NCI-H2227 (cell line): ENCODE measurements around the gene CSAD.
"Not testable (repeated sequence)": the region's sequence is repeated elsewhere in the genome, so short reads cannot be mapped to it uniquely, and the experiment has no call there.

Source experiments
- DNase-seq: peaks from one replicate; lab custom pipeline; 2025; ENCODE audit not compliant: unreplicated experiment; lab: John Stamatoyannopoulos, UW

The CSAD gene

DNA sequence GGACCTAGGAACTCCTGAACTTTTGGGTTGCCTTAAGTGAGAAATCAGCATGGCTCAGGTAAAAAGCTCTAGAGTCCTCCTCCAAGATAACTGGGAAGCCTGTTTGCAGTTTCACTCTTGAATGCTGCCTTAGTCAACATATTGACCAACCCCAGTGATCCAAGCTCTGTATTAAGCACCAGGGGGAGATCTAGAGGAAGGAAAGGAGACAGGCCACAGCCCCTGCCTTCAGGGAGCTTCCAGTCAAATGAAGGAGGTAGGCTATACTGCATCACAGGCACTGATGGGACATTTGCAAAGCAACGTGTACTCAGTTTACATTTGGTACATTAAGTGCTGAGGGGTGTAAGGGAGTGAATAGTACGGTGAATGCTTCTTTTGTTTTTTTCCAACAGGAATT is 1.2 kb upstream of the CSAD start:
- no peak for DNase-seq

DNA sequence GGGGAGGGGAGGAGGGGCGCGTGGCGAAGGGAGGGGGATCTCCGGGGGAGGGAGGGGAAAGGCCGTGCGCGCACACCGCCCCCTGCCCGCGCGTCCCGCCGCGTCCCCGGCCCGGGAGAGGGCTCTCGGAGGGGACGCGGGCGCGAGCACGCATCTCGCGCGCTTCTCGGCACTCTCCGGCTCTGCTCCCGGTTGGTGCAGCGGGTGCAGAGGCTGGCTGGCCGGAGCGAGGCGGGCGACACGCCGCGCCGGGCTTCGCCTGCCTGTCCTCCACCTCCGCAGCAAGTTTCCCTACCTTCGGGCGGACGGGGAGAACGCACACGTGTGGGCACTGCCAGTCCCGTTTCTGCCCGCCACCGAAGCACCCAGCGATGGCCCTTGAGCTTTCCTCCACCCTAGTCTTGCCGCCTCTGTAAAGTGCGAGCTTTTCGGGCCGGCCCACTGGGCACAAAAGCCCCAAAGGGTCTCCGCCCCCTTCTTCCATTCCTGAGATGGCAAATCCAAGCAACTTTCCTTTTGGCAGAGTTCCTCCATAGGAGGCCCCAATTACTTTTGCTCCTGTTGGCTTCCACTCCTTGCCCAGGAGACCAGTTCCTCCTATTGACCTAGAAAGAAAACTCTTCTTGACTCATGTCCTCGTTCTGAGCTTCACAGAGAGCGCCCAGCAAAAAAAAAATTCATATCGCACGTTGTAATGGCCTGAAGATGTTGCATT is 363 bp upstream of the CSAD start:
- peak; percentile 90 for DNase-seq

DNA sequence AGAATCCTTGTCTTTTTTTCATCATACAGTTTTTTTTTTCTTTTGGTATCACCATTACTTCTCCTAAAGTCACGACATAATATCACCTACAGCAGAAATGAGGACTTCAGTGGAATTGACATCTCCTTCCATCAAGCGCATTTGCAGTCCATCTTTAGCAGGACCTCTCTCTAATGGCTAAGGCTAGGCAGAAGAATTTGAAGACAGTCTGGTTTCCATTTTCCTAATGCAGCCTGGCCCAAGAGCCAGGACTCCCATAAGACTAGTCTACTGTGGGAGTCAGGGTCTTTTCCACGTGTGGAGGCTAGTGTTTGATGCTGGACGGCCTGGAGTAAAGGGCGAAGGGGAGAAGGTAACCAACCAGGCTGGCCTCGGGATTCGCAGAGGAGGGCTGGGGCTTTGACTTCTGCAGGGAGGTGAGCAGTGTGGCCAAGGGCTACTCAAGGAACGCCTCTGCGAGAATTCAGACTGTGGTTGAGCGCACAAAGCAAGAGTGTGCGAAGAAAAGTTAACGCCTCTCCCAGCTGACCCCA is 972 bp downstream of the CSAD start:
- DNase-seq = no peak

DNA sequence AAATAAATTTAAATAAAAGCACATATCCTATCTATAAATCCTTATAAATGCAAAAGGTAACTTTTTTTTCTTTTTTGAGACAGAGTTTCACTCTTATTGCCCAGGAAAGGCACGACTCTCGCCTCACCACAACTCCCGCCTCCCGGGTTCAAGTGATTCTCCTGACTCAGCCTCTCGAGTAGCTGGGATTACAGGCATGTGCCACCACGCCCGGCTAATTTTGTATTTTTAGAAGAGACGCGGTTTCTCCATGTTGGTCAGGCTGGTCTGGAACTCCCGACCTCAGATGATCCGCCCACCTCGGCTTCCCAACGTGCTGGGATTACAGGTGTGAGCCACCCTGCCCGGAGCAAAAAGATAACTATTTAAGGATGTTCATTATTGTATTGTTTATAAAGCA is 1.9 kb downstream of the CSAD start:
- not testable (repeated sequence) for DNase-seq

DNA sequence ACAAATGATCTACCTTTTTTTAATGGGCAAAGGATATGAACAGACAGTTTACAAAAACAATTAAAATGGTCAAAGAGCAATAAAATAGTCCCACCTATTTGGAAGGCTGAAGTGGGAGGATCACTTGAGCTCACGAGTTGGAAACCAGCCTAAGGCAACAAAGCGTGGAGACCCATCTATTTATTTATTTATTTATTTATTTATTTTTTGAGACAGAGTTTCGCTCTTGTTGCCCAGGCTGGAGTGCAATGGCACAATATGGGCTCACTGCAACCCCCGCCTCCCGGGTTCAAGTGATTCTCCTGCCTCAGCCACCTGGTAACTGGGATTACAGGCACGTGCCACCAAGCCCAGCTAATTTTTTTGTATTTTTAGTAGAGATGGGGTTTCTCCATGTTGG is 3.3 kb downstream of the CSAD start:
- DNase-seq = not testable (repeated sequence)

DNA sequence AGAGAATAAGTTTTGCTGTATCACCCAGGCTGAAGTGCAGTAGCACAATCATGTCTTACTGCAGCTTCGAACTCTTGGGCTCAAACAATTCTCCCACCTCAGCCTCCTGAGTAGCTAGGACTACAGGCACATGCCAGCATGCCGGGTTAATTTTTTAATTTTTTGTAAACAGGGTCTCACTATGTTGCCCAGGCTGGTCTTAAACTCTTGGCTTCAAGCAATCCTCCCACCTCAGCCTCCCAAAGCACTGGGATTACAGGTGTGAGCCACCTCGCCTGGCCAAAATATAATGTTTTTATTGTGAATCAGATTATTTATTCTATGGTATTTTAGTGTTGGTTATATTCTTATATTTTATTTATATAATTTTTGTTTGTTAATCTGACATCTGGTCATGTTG is 4.0 kb downstream of the CSAD start:
- no peak for DNase-seq

DNA sequence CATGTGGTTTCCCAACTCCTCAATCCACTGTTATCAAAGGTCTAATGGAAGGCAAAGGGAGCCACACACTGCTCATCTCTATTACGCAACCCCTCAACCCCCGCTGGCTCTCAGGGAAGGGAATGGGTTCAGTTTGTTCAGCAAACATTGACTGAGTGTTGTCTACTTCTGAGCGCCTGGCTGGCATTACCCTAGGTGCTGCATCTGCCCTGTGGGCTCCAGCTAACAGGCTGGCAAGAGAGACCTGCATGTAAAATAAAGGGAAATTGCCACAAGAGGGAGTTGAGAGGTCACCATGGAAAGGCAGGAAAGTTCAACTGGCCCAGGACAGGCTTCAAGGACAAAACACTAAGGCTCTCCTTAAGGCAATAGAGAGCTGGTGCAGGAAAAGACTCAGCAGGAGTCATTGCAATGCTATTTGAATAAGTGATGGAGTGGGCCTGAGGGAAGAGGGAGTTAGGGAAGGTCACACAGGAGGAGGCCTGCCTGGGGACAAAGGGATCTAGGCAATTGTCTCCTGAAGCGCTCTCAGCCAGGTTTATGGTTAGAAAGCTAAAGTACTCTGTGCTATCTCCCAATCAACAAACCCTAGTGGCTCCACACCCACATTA is 5.7 kb downstream of the CSAD start:
- DNase-seq = peak; percentile 26

DNA sequence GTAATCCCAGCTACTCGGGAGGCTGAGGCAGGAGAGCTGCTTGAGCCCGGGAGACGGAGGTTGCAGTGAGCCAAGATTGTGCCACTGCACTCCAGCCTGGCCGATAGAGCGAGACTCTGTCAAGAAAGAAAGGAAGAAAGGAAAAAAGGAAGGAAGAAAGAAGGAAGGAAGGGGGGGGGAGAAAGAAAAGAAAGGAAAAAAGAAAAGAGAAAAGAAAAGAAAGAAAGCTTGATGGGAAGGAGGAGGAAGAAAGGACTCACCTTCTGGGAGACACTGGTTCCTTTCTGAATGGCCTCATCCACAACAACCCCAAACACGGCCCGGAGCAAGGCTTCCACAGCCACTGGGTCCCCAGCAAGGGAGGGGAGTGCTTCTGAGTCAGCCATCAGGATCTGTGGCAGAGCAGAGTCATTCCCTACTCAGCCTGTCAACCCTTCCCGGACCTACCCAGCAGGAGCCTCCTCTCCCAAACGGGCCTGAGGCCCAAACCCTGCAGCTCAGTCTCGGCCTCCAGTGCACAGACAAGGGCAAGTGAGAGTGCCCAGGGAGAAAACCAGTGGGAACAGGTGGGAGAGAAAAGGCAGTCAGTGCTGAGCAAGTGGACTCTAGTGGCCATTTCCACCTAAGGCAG is 7.5 kb downstream of the CSAD start:
- no peak for DNase-seq

DNA sequence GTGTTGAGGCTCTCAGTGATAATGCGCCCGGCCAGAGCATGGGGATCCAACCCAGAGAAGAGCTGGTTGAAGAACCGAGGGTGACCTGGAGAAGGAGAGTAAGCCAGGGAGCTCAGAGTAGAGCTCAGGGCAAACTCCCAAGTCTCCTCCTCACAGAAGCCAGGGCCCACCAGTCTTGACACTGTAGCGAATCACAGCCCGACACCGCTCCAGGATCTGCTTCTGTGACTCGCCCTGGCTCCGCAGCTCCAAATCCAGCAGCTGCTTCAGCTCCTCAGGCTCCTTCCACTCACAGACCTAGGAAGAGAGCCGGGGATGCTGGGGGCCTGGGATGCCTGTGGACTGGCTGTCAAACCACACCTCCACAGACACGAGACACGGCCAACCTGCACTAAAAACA is 8.4 kb downstream of the CSAD start:
- DNase-seq = no peak

DNA sequence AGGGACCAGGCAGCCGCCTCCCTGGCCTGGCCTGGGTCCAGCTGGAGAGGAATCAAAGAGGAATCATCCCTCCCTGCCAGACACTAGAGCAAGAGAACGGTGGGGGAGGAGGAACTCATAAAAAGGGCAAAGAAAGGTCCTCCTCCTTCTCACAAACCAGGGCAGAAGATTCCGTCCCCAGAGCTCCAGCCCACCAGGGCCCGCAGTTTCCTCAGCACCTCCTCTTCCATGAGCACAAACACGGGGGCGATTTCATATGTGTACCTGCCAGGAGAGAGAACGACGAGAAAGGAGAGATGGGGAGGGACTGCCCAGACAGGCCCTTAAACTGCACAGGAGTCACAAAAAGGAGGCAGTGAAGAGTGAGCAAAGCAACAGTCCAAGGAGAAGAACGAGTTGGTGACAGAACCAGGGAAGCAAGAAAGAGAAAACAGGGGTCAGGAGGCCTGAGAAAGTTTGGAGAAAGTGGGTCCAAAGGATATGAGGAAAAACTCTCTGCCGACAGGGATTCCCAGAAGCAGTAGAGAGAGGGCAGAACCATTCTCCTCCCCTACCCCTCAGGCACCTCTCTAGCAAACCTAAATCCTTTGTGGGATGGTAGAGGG is 8.9 kb downstream of the CSAD start:
- no peak for DNase-seq

DNA sequence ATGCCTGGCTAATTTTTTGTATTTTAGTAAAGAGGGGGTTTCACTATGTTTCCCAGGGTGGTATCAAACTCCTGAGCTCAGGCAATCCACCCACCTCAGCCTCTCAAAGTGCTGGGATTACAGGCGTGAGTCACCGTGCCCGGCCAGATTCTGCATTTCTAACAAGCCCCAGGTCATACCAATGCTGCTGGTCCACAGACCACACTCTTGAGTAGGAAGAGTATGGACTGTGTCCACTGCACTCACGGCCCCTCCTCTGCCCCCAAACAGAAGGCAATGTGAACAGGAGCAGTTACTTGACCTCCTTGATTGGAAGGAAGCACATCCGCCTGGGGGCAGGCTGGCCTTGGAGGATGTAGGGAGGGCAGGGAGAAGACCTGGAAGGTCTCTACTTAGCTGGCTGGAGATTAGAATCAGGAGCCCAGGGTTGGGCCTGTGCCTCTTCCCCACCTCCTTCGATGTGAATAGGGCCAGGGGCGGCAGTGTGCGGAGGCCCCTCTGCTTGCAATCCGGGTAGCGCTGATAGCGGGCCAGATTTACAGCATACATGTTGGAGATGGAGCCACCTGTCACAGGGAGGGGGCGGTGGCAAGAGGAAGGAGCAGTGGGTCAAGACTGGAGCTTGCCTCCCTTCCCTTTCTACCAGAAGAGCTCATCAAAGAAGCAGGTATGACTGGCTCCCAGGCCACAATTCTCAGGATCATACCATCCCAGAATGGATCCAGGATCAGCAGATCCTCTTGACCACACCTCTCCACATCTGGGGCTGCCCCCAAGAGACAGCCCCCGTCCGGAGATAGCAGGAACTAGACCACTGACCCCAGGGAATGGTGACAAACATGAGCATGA is 9.6 kb downstream of the CSAD start:
- no peak for DNase-seq

DNA sequence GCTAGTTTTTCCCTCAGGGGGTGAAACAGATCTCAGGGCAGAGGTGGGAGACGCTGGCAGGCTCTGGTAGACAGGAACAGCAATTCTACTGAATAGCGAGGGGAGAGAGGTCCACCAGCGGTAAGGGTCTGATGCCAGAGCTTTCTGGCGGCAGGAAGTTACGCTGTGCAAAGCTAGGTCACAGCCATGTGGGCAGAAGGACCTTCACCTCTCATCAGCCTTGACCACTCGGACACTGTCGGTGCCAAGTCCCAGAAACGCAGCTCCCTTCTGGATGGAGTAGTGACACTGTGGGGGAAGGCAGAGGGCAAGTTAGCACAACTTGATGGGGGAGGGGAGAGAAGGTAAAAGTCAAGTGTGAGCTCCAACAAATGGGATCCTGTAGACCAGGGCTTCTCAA is 10.5 kb downstream of the CSAD start:
- DNase-seq = no peak

DNA sequence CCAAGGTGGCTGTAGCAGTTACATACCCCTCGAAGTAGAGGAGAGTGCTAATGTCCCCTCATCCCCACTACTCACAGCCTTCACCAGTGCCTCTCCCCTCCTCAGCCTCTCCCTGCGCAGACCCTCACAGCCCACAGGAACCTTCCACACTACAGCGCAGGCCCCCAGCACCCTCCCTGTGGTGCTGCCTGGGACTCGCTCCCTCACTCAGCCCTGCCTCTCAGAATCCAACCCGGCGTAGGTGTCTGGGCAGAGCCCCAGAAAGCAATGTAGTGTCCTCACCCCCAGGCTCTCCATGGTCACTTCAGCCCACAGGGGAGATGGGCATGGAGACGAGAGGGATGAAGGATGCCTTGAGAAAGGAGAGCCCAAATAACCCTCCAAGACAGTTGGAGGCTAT is 11.1 kb downstream of the CSAD start:
- no peak for DNase-seq

DNA sequence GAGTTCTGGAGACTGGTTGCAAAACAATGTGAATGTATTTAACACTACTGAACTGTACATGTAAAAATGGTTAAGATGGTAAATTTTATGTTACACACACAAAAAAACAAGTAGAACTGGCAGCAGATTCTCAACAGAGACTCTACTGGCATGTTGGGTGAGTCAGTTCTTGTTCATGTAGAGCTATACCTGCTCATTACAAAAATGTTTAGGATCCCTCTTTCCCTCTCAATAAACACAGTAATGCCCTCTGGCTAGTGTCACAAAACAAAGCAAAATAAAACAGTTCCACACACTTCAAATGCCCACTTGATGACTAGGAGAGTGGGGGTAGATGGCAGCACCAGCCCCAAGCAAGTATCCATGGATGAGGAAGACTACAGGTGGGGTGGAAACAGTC is 13.9 kb downstream of the CSAD start:
- DNase-seq = no peak

DNA sequence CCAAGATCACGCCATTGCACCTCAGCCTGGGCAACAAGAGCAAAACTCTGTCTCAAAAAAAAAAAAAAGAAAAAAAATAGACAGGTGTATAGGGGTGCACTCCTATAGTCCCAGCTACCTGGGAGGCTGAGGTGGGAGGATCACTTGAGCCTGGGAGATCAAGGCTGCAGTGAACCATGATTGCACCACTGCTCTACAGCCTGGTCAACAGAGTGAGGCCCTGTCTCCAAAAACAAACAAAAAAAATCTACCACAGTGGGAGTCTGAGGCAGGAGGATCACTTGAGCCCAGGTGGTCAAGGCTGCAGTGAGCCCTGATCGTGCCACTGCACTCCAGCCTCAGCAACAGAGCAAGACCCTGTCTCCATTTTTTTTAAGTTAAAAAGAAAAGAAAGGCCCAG is 17.7 kb downstream of the CSAD start:
- DNase-seq = not testable (repeated sequence)

DNA sequence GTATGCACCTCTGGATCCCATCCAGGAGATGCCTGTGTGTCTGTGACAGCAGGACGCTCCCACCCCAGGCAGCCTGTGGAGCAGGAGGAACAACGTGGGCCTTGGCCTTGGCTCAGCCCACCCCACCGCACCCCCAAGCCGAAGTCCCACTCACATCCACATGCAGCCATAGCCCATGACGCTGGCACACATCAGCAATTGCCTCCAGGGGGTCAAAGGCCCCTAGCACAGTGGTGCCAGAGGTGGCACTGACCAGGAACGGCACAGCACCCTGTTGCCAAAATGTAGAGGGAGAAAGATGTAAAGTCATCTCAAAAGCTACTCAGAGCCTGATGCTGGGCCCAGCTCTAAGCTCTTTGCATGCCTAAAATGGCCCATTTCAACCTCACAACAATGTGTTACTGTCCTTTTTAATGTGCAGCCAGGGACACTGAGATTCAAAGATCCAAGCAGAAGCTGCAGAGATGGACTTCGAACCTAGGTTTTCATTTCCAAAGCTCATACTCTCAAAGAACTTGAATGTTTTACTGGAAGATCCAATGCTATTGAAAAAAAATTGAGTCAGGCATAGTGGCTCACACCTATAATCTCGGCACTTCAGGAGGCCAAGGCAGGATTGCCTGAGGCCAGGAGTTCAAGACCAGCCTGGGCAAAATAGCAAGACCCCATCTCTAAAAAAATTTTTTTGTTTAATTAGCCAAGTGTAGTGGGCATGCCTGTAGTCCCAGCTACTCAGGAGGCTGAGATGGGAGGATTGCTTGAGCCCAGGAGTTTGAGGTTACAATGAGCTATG is 19.4 kb downstream of the CSAD start:
- no peak for DNase-seq

DNA sequence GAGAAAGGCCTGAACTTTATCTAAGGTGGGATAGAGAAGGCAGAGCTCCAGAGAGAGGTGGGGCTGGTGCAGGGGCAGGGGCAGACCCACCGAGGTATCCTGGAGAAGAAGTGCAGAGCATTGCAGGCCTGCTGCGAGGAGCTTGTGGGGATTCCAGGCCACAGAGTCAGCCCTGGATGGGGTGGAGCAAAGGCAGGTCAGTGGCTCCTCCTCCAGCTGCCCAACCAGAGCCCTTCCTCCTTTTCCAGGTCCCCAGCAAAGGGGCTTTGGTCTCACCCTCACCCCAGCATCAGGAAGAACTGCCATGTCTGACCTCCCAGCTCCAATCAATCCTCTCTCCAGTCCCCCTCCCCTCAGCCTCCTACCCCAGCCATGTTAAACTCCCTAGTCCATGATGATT is 20.1 kb downstream of the CSAD start:
- no peak for DNase-seq

DNA sequence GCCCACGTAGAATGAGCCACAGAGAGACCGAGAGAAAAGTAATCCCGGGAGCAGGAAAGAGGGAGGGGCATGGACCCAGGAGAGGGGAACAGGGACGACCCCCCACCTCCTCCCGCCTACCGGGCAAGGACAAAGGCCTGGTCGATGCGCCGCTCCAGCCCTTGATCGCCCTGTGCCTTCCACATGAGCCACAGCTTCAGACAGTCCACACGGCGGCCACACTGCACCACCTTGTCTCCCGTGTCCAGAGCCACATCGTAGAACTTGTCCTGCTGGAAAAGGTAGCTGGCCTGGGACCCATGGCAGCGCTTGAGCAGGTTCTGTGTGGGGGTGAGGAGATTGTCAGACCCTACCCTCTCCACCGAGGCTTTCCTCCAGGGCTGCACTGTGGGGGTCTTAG is 20.7 kb downstream of the CSAD start:
- DNase-seq = no peak

DNA sequence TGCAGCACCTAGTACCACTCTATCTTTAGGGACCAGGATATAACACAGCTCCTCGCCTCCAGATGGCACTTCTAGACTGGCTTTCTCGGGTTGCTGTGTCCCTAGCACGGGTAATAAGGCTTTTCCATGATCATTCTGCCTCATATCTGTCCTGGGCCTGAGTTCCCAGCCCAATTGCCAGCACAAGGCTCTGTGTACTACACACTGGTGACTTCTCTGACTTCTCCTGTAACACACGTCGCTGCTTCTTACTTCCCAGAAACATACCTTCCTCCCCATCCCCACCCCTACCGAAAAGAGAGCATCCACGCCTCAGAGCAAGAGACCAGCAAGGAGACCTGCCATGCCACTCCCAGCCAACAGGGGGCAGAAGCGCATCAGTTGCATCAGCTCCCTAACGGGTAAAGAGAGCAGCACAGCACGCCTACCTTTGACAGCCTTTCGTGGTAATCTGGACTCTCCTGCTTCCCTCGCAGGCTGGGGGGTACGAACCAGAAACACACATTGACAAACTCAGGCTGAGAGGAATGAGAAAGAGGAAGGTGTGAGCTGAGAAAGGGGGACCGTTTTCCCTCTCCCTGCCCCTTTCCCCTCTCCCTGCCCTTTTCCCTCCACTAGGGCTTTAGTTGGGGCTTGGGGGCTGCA is 21.4 kb downstream of the CSAD start:
- peak; percentile 63 for DNase-seq

DNA sequence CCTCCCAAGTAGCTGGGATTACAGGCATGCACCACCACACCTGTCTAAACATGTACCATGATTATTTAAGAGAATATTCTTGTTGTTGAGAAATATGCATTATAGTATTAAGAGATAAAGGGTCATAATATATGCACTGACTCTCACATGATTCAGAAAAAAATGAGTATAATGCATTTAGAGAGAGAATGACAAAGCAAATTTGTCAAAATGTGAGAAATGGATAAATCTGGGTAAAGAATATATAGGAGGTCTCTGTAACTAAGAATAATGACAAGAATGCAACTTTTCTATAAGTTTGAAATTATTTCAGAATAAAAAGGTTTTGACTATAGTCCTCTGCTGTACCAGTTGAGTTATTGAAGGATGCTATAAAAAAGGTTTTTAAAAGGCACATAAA is 28.3 kb downstream of the CSAD start:
- no peak for DNase-seq
